Neural cell (in vitro differentiated cells): Measurements from ENCODE around the gene ITGA3.

Experiments
- CTCF ChIP-seq: fragments of 450-650 bp; IDR thresholded peaks from 2 replicates; pipeline ENCODE4 v1.5.1; 2014; ENCODE audit warnings: antibody characterized with exemption, mild to moderate bottlenecking, moderate library complexity; ENCODE audit not compliant: poor library complexity, severe bottlenecking
- POLR2AphosphoS5 ChIP-seq: IDR thresholded peaks from 2 replicates; pipeline ENCODE4 v1.6.1; 2012
- TAF1 ChIP-seq: IDR thresholded peaks from 2 replicates; pipeline ENCODE4 v1.6.1; 2012; ENCODE audit warnings: low read depth

DNA sequence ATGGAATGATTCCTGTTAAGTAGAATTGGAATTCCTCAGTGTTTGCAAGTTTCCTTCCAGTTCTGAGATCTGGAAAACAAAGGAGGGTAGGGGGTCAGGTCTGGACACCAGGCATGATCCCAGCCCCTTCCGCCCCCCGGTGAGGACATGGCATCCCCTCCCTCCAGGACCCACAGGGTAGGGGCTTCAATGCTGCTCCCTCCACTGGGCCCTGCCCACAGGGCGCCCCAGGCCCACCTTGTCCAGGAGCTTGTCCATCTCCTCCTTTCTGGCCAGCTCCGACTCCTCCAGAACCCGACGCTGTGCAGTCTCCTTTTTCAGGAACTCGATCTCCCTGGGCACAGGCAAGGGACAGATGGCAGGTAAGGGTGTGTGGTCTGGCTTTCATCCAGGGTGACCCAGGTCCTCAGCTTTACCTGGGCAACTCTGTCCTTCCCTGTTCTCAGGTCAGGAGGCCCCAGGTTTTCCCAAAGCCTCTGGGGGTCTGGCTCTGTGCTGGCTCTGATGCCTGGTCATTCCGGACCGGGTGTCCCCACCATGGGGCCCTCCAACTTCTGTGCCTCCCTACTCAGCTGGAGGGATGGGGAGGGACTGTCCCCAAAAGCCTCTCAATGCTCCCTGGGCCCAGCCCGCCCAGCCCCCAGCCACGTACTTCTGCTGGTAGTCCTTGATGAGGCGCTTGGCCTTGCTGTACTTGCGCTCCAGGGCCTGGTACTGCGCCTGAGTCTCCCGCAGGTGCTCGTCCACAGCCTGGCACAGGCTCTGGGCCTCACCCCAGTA lies 79.6 kb downstream of the ITGA3 start:
- TF ChIP-seq CTCF (no peak), POLR2AphosphoS5 (no peak), TAF1 (no peak)
